ENCODE results near the gene RGMB. TPM values are rescaled to one million over a fixed set of nuclear protein-coding genes. Genes with fewer than 3 reads are reported as not detected.

The RGMB gene
- total and polyA plus RNA-seq, 2 experiments from 2014 or later = 145 to 201 TPM

- no peaks in the 10 kb centered on the region for H3K27me3 ChIP-seq (replicated peaks; ENCODE audit: insufficient read depth)
- TF ChIP-seq EZH2phosphoT487 (IDR thresholded peaks at IDR 0.05; ENCODE audit: insufficient read depth, low read depth) (no peak), EZH2 (IDR thresholded peaks at IDR 0.05; ENCODE audit: insufficient read depth, poor library complexity, severe bottlenecking) (no peak)
- DNase-seq = no peak
- in situ Hi-C loops (cut with MboI) = loop anchor here (10.0 kb wide), 1 partner anchor 311 kb away; no protein-coding TSS in a partner anchor
- H2AFZ ChIP-seq = no peak overlapping the region
- no peak overlapping the region for H3K4me3 ChIP-seq
- H3K79me2 ChIP-seq (ENCODE audit: insufficient read depth) = peaks cover 22% of the 10 kb centered on the region
- H3F3A ChIP-seq (ENCODE audit: insufficient read depth) = peaks cover 27% of the 10 kb centered on the region
- H3K9ac ChIP-seq = no peak overlapping the region
- H4K20me1 ChIP-seq (ENCODE audit: insufficient read depth) = no peaks in the 10 kb centered on the region
- no peak overlapping the region for H3K27ac ChIP-seq
- peaks cover 19% of the 10 kb centered on the region for H3K4me1 ChIP-seq (ENCODE audit: insufficient read depth)
- H3K9me2 ChIP-seq (ENCODE audit: insufficient read depth) = no peaks in the 10 kb centered on the region
- H3K4me2 ChIP-seq (ENCODE audit: unreplicated experiment) = no peak overlapping the region
- H3K9me3 ChIP-seq (ENCODE audit: low read depth) = peaks cover 3% of the 10 kb centered on the region
- H3K36me3 ChIP-seq (ENCODE audit: low read depth) = peaks cover 3% of the 10 kb centered on the region
- WGBS, 2 experiments (ENCODE audit: low coverage in 1 of 2, low lambda C conversion rate in 2 of 2, missing lambda C conversion rate in 2 of 2) = 80 to 86% methylated on average over 4 of the region's 4 CpGs
Measured at GRCh38 chr5:98765815-98766214, 7.6 kb upstream of the RGMB start.

GRCh38 chr5:98767581-98767980 lies 5.9 kb upstream of the RGMB start:
- DNase-seq = peak; percentile 7
- peak overlapping the region; percentile 99 for H3K4me2 ChIP-seq (ENCODE audit: unreplicated experiment)
- peaks cover 16% of the 10 kb centered on the region for H3K36me3 ChIP-seq (ENCODE audit: low read depth)
- TF ChIP-seq EZH2phosphoT487 (IDR thresholded peaks at IDR 0.05; ENCODE audit: insufficient read depth, low read depth) (no peak), EZH2 (IDR thresholded peaks at IDR 0.05; ENCODE audit: insufficient read depth, poor library complexity, severe bottlenecking) (no peak)
- H3K27me3 ChIP-seq (replicated peaks; ENCODE audit: insufficient read depth) = no peaks in the 10 kb centered on the region
- peaks cover 39% of the 10 kb centered on the region for H3K79me2 ChIP-seq (ENCODE audit: insufficient read depth)
- peaks cover 19% of the 10 kb centered on the region for H3K4me1 ChIP-seq (ENCODE audit: insufficient read depth)
- H3K4me3 ChIP-seq = peak overlapping the region; percentile 99
- in situ Hi-C loops (cut with MboI) = loop anchor here (10.0 kb wide), 1 partner anchor 313 kb away; no protein-coding TSS in a partner anchor
- no peak overlapping the region for H3K27ac ChIP-seq
- no peaks in the 10 kb centered on the region for H3K9me2 ChIP-seq (ENCODE audit: insufficient read depth)
- no peaks in the 10 kb centered on the region for H4K20me1 ChIP-seq (ENCODE audit: insufficient read depth)
- H3F3A ChIP-seq (ENCODE audit: insufficient read depth) = peaks cover 40% of the 10 kb centered on the region
- H2AFZ ChIP-seq = peak overlapping the region; percentile 83; the same call in 1 of the 2 replicates
- 69 to 91% methylated on average over 2 of the region's 2 CpGs for WGBS, 2 experiments (ENCODE audit: low coverage in 1 of 2, low lambda C conversion rate in 2 of 2, missing lambda C conversion rate in 2 of 2)
- H3K9ac ChIP-seq = peak overlapping the region; percentile 100
- H3K9me3 ChIP-seq (ENCODE audit: low read depth) = no peaks in the 10 kb centered on the region

- Histone ChIP-seq H3K27me3 (replicated peaks; ENCODE audit: insufficient read depth) (no peaks in the 10 kb centered on the region), H3K9ac (peak overlapping the region; percentile 100), H4K20me1 (ENCODE audit: insufficient read depth) (no peaks in the 10 kb centered on the region), H2AFZ (peak overlapping the region; percentile 83), H3K4me2 (ENCODE audit: unreplicated experiment) (peak overlapping the region; percentile 99), H3K27ac (peak overlapping the region; percentile 94), H3K4me3 (peak overlapping the region; percentile 99), H3K36me3 (ENCODE audit: low read depth) (peaks cover 18% of the 10 kb centered on the region), H3K9me2 (ENCODE audit: insufficient read depth) (no peaks in the 10 kb centered on the region), H3K9me3 (ENCODE audit: low read depth) (no peaks in the 10 kb centered on the region), H3K79me2 (ENCODE audit: insufficient read depth) (peaks cover 44% of the 10 kb centered on the region), H3K4me1 (ENCODE audit: insufficient read depth) (peaks cover 13% of the 10 kb centered on the region), H3F3A (ENCODE audit: insufficient read depth) (peaks cover 39% of the 10 kb centered on the region)
- TF ChIP-seq EZH2 (IDR thresholded peaks at IDR 0.05; ENCODE audit: insufficient read depth, poor library complexity, severe bottlenecking) = no peak
- no peak for TF ChIP-seq EZH2phosphoT487 (IDR thresholded peaks at IDR 0.05; ENCODE audit: insufficient read depth, low read depth)
- WGBS, 2 experiments (ENCODE audit: low coverage in 1 of 2, low lambda C conversion rate in 2 of 2, missing lambda C conversion rate in 2 of 2) = 1% methylated on average over 33 to 34 of the region's 34 CpGs
- DNase-seq = peak; percentile 76
- in situ Hi-C loops (cut with MboI) = loop anchor here (10.0 kb wide), 1 partner anchor 314 kb away; no protein-coding TSS in a partner anchor
Measured at GRCh38 chr5:98768160-98768959, 5.1 kb upstream of the RGMB start.

- Histone ChIP-seq H3F3A (ENCODE audit: insufficient read depth) (peaks cover 36% of the 10 kb centered on the region), H3K9me3 (ENCODE audit: low read depth) (no peaks in the 10 kb centered on the region), H3K4me3 (peak overlapping the region; percentile 99), H4K20me1 (ENCODE audit: insufficient read depth) (no peaks in the 10 kb centered on the region), H3K27ac (peak overlapping the region; percentile 94), H3K4me1 (ENCODE audit: insufficient read depth) (peaks cover 11% of the 10 kb centered on the region; the same call in 1 of the 2 replicates), H3K9ac (peak overlapping the region; percentile 100), H3K9me2 (ENCODE audit: insufficient read depth) (no peaks in the 10 kb centered on the region), H3K27me3 (replicated peaks; ENCODE audit: insufficient read depth) (no peaks in the 10 kb centered on the region), H2AFZ (peak overlapping the region; percentile 83), H3K36me3 (ENCODE audit: low read depth) (peaks cover 18% of the 10 kb centered on the region), H3K79me2 (ENCODE audit: insufficient read depth) (peaks cover 47% of the 10 kb centered on the region), H3K4me2 (ENCODE audit: unreplicated experiment) (peak overlapping the region; percentile 99)
- 1 to 2% methylated on average over 28 to 31 of the region's 31 CpGs for WGBS, 2 experiments (ENCODE audit: low coverage in 1 of 2, low lambda C conversion rate in 2 of 2, missing lambda C conversion rate in 2 of 2)
- TF ChIP-seq EZH2 (IDR thresholded peaks at IDR 0.05; ENCODE audit: insufficient read depth, poor library complexity, severe bottlenecking) (no peak), EZH2phosphoT487 (IDR thresholded peaks at IDR 0.05; ENCODE audit: insufficient read depth, low read depth) (no peak)
- DNase-seq = no peak
- in situ Hi-C loops (cut with MboI) = loop anchor here (10.0 kb wide), 1 partner anchor 314 kb away; no protein-coding TSS in a partner anchor
Measured at GRCh38 chr5:98768960-98769209, 4.6 kb upstream of the RGMB start.
